Esophagus squamous epithelium (tissue), 4 donors: ENCODE measurements around the gene MESD.

Experiments
- CTCF ChIP-seq, 6 experiments: fragments of 450-650 bp in 4 of 6; fragments of 200-600 bp in 2 of 6; sonication (generic) in 2 of 6; IDR thresholded peaks; one replicate each; pipeline ENCODE4 v1.5.1; 2016 to 2019; ENCODE audit warnings: antibody characterized with exemption in 6 of 6, mild to moderate bottlenecking in 4 of 6, moderate library complexity in 4 of 6
- POLR2A ChIP-seq, 4 donors: fragments of 450-650 bp; IDR thresholded peaks; one replicate each; pipeline ENCODE4 v1.6.1; 2017; ENCODE audit warnings: antibody characterized with exemption in 4 of 4, mild to moderate bottlenecking in 4 of 4, moderate library complexity in 3 of 4

- TF ChIP-seq CTCF (IDR thresholded peaks at IDR 0.05) (no peak), POLR2A (IDR thresholded peaks at IDR 0.05) (peak in 3 of 4 donors; percentile 77 to 93 (median 85))
Observed at GRCh38 chr15:81000624-81001151, 11.1 kb upstream of the MESD start, which contains the start of gene TLNRD1.
